Measurements from ENCODE around the gene KIFC3.

GRCh38 chr16:57725151-57725550, 77.1 kb downstream of the KIFC3 start:
- TF ChIP-seq CTCF (IDR thresholded peaks at IDR 0.05; ENCODE audit: low read depth, low read length) (no peak), POLR2A (IDR thresholded peaks at IDR 0.05; ENCODE audit: extremely low read depth, insufficient read length) (no peak)
